PC-9 (cell line): ENCODE data around the gene HNRNPCL2. TPM values are rescaled to one million over a fixed set of nuclear protein-coding genes. Genes with fewer than 3 reads are reported as not detected.
"Not testable (repeated sequence)": the region's sequence is repeated elsewhere in the genome, so short reads cannot be mapped to it uniquely, and the experiment has no call there.

ENCODE experiments used
- Bru-seq: library from RNA; stranded (reverse); fragments of 400-500 nt; gene quantifications from one replicate; lab custom pipeline; 2021; lab: Mats Ljungman, UMichigan
- BruChase-seq, 2 experiments: library from RNA; stranded (reverse); fragments of 400-500 nt; gene quantifications; one replicate each; lab custom pipeline; 2021; lab: Mats Ljungman, UMichigan
- BruUV-seq: library from RNA; stranded (reverse); fragments of 400-500 nt; replicated peaks from 2 replicates; lab custom pipeline; 2021; lab: Mats Ljungman, UMichigan
- CTCF ChIA-PET: fragments of 300-600 bp; sonication (Branson Sonifier 250); formaldehyde crosslinking; loops from one replicate; lab custom pipeline; 2022; ENCODE audit warnings: antibody characterized with exemption; lab: Charles Lee
- POLR2A ChIA-PET: fragments of 300-600 bp; sonication (Branson Sonifier 250); formaldehyde crosslinking; loops from one replicate; lab custom pipeline; 2022; ENCODE audit warnings: antibody characterized with exemption; ENCODE audit not compliant: unreplicated experiment; lab: Charles Lee
- DNase-seq, 2 experiments: peaks; one replicate each; pipeline versions ENCODE4 v3.0.0 to v3.0.0-alpha.2; 2015 to 2022; ENCODE audit warnings: mixed read lengths in 1 of 2
- H2AFZ ChIP-seq: fragments of 200-600 bp; sonication (generic); 2 replicates; pipeline ENCODE4 v1.8.1; 2017; ENCODE audit warnings: antibody characterized with exemption
- H3F3A ChIP-seq: fragments of 200-600 bp; sonication (generic); 2 replicates; pipeline ENCODE4 v1.8.1; 2017; ENCODE audit warnings: antibody characterized with exemption, mild to moderate bottlenecking, low read depth; ENCODE audit not compliant: insufficient read depth
- H3K27ac ChIP-seq: fragments of 200-600 bp; sonication (generic); 2 replicates; pipeline ENCODE4 v1.6.1; 2016; ENCODE audit warnings: mixed run types
- H3K27me3 ChIP-seq: fragments of 200-600 bp; sonication (generic); 2 replicates; pipeline ENCODE4 v1.6.1; 2016; ENCODE audit warnings: low read depth, mixed run types; ENCODE audit not compliant: insufficient read depth
- H3K36me3 ChIP-seq: fragments of 200-600 bp; sonication (generic); 2 replicates; pipeline ENCODE4 v1.6.1; 2016; ENCODE audit warnings: low read depth, mixed run types
- H3K4me1 ChIP-seq: fragments of 200-600 bp; sonication (generic); replicated peaks from 2 replicates; pipeline ENCODE4 v1.6.1; 2016; ENCODE audit warnings: mixed run types; ENCODE audit not compliant: insufficient read depth
- H3K4me2 ChIP-seq: fragments of 200-600 bp; sonication (generic); 2 replicates; pipeline ENCODE4 v1.6.1; 2017; ENCODE audit warnings: mixed run types
- H3K4me3 ChIP-seq: fragments of 200-600 bp; sonication (generic); 2 replicates; pipeline ENCODE4 v1.6.1; 2016; ENCODE audit warnings: mixed run types
- H3K79me2 ChIP-seq: fragments of 200-600 bp; sonication (generic); 2 replicates; pipeline ENCODE4 v1.6.1; 2017; ENCODE audit warnings: low read depth, mixed run types
- H3K9me2 ChIP-seq: fragments of 200-600 bp; sonication (generic); 2 replicates; pipeline ENCODE4 v1.8.1; 2017; ENCODE audit warnings: mild to moderate bottlenecking; ENCODE audit not compliant: insufficient read depth
- H3K9me3 ChIP-seq: fragments of 200-600 bp; sonication (generic); 2 replicates; pipeline ENCODE4 v1.8.1; 2016; ENCODE audit warnings: low read depth; ENCODE audit not compliant: insufficient read depth
- H4K20me1 ChIP-seq: fragments of 200-600 bp; sonication (generic); 2 replicates; pipeline ENCODE4 v1.8.1; 2017; ENCODE audit not compliant: insufficient read depth
- intact Hi-C: fragments of 100-400 bp; cut with micrococcal nuclease; formaldehyde crosslinking; loops from one replicate; pipeline ENCODE4 v1.10.0; 2022; ENCODE audit not compliant: unreplicated experiment
- long read RNA-seq: library from polyadenylated mRNA; stranded (forward); transcript quantifications from one replicate; pipeline ENCODE4 v2.0.0, GENCODE V29; 2022
- total RNA-seq: library from RNA; stranded (reverse); gene quantifications from 2 replicates; pipeline ENCODE4 v1.2.3, GENCODE V29; 2021

Gene HNRNPCL2
- total RNA-seq: not detected in 2 replicates
- not detected for Bru-seq, nascent RNA
- not detected for BruChase-seq, experiment 1, labeled RNA remaining after a 2-hour chase
- BruChase-seq, experiment 2, labeled RNA remaining after a 6-hour chase: not detected
- long read RNA-seq: 0 reads

GRCh38 chr1:13116754-13117153 lies at the start of gene HNRNPCL2:
Gene HNRNPCL2, minus strand, starts transcription at chr1:13116854. Its CDS starts 454 bp downstream, at chr1:13116400.
- H3K27ac ChIP-seq, H3K4me1 ChIP-seq, H3K4me3 ChIP-seq, DNase-seq, H3K9me3 ChIP-seq, intact Hi-C loops, H3K27me3 ChIP-seq, H3K9me2 ChIP-seq, H4K20me1 ChIP-seq, CTCF ChIA-PET, BruUV-seq, POLR2A ChIA-PET, H2AFZ ChIP-seq, H3K4me2 ChIP-seq, H3K79me2 ChIP-seq, H3F3A ChIP-seq, H3K36me3 ChIP-seq: not testable (repeated sequence)

- H3K27me3 ChIP-seq, H3K9me3 ChIP-seq, H4K20me1 ChIP-seq, H3K4me3 ChIP-seq, POLR2A ChIA-PET, H2AFZ ChIP-seq, H3K79me2 ChIP-seq, H3K4me2 ChIP-seq, intact Hi-C loops, H3K9me2 ChIP-seq, BruUV-seq, H3K4me1 ChIP-seq, H3K36me3 ChIP-seq, H3K27ac ChIP-seq, CTCF ChIA-PET, H3F3A ChIP-seq, DNase-seq: not testable (repeated sequence)
Observed at GRCh38 chr1:13165531-13165930, 48.9 kb upstream of the HNRNPCL2 start, which contains the start of gene HNRNPCL4. Gene HNRNPCL4, minus strand, starts transcription at chr1:13165631. Its CDS starts 164 bp downstream, at chr1:13165467.

- DNase-seq, H3K9me3 ChIP-seq, H4K20me1 ChIP-seq, H3K4me3 ChIP-seq, H3K36me3 ChIP-seq, CTCF ChIA-PET, BruUV-seq, H3K27me3 ChIP-seq, H3F3A ChIP-seq, POLR2A ChIA-PET, H3K79me2 ChIP-seq, H2AFZ ChIP-seq, H3K27ac ChIP-seq, H3K9me2 ChIP-seq, intact Hi-C loops, H3K4me2 ChIP-seq, H3K4me1 ChIP-seq: not testable (repeated sequence)
Observed at GRCh38 chr1:13155909-13156308, 39.3 kb upstream of the HNRNPCL2 start, which contains the start of gene PRAMEF26. Gene PRAMEF26, minus strand, starts transcription at chr1:13156009. Its CDS starts 2,914 bp downstream, at chr1:13153095.

- H3K4me1 ChIP-seq, POLR2A ChIA-PET, H3F3A ChIP-seq, H3K36me3 ChIP-seq, H3K4me2 ChIP-seq, BruUV-seq, intact Hi-C loops, H3K9me2 ChIP-seq, H3K9me3 ChIP-seq, H3K27me3 ChIP-seq, DNase-seq, H3K4me3 ChIP-seq, H3K27ac ChIP-seq, H4K20me1 ChIP-seq, H3K79me2 ChIP-seq, CTCF ChIA-PET, H2AFZ ChIP-seq: not testable (repeated sequence)
Observed at GRCh38 chr1:13070474-13070873, 46.2 kb downstream of the HNRNPCL2 start, which contains the start of gene PRAMEF25. Gene PRAMEF25, plus strand, starts transcription at chr1:13070774. Its CDS starts 2,920 bp downstream, at chr1:13073694.

Other genes starting within 250 kb of the HNRNPCL2 start
- not detected in 2 replicates for gene PRAMEF4, start 230.7 kb downstream of the HNRNPCL2 start, total RNA-seq
- gene PRAMEF10, start 218.6 kb downstream of the HNRNPCL2 start, total RNA-seq: not detected in 2 replicates
- not detected in 2 replicates for gene PRAMEF7, start 200.2 kb downstream of the HNRNPCL2 start, total RNA-seq
- not detected in 2 replicates for gene PRAMEF6, start 169.3 kb downstream of the HNRNPCL2 start, total RNA-seq
- gene PRAMEF27, start 60.3 kb downstream of the HNRNPCL2 start, total RNA-seq: not detected in 2 replicates
- not detected in 2 replicates for gene HNRNPCL3, start 56.1 kb downstream of the HNRNPCL2 start, total RNA-seq
- not detected in 2 replicates for gene PRAMEF25, start 46.1 kb downstream of the HNRNPCL2 start, total RNA-seq
- not detected in 2 replicates for gene PRAMEF26, start 39.2 kb upstream of the HNRNPCL2 start, total RNA-seq
- gene HNRNPCL4, start 48.8 kb upstream of the HNRNPCL2 start, total RNA-seq: not detected in 2 replicates
- not detected in 2 replicates for gene PRAMEF9, start 55.0 kb upstream of the HNRNPCL2 start, total RNA-seq
- not detected in 2 replicates for gene PRAMEF13, start 84.6 kb upstream of the HNRNPCL2 start, total RNA-seq
- not detected in 2 replicates for gene PRAMEF18, start 109.3 kb upstream of the HNRNPCL2 start, total RNA-seq
- gene PRAMEF5, start 137.3 kb upstream of the HNRNPCL2 start, total RNA-seq: not detected in 2 replicates
- not detected in 2 replicates for gene PRAMEF8, start 168.3 kb upstream of the HNRNPCL2 start, total RNA-seq
- not detected in 2 replicates for gene PRAMEF33, start 186.7 kb upstream of the HNRNPCL2 start, total RNA-seq
- gene PRAMEF15, start 198.7 kb upstream of the HNRNPCL2 start, total RNA-seq: not detected in 2 replicates
- gene PRAMEF14, start 230.3 kb upstream of the HNRNPCL2 start, total RNA-seq: not detected in 2 replicates